NCI-H226 (cell line): ENCODE data around the gene STON2.

Experiments
- DNase-seq: peaks from one replicate; pipeline ENCODE4 v3.0.0-alpha.2; 2015

The STON2 gene

DNA sequence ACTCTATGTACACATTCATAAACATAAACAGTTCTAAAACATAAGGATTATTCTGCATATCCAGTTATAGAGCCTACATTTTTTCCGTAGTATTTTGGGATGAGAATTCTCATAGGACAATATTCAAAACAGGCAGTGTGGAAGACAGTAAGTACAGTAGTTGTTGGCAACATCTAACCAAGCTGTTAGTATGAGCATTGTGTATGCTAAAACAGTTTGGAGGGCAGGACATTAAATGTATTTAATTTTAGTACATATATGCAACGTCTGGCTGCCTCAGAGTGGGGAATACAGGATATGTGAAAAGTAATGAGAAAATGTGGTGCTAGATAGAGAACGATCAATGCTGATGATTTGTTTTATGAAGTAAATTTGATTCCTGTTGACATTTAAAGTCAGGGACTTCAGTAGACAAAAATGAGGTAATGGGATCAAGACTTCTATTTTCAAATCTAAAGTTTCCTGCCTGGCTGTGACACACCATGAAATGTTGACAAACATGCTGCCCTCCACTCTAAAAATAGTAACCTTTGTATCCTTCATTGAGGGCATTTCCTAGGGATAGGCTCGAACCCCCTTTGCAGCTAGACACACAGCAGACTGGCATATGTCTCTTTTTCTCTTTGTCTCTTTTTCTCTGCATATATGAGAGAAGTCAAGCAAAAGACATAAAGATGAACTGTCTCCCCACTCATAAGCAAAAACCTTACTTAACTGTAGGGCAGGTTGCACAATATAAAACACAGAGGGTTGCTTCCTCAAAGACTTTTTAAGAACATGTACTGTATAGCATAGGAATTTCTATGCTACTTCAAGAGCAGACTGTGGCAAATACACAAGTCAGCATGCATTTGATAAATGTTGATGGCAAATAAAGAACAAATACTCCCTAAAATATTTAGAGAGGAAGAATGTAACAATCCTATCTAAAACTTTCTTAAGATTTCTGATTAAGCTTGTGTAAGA, 103.9 kb downstream of the STON2 start:
- peak; percentile 61 for DNase-seq

DNA sequence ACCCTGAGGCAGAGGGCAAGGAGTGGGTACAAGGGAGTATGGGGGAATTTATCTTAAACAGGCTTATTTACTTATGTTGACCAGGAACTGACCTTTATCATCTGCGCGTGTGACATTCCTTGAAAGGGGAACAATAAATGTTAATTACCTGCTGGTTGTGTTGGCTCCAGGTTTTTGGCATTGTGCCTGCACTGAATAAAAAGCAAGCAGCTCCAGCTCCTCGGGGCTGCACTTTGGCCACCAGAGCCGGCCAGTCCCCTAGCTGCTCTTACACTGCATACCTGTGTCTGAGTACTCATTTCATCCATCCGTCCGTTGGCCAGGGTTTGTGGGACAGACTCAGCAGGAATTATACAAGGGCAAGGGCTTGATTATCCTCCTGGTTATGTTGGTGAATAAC, 110.6 kb downstream of the STON2 start:
- no peak for DNase-seq

DNA sequence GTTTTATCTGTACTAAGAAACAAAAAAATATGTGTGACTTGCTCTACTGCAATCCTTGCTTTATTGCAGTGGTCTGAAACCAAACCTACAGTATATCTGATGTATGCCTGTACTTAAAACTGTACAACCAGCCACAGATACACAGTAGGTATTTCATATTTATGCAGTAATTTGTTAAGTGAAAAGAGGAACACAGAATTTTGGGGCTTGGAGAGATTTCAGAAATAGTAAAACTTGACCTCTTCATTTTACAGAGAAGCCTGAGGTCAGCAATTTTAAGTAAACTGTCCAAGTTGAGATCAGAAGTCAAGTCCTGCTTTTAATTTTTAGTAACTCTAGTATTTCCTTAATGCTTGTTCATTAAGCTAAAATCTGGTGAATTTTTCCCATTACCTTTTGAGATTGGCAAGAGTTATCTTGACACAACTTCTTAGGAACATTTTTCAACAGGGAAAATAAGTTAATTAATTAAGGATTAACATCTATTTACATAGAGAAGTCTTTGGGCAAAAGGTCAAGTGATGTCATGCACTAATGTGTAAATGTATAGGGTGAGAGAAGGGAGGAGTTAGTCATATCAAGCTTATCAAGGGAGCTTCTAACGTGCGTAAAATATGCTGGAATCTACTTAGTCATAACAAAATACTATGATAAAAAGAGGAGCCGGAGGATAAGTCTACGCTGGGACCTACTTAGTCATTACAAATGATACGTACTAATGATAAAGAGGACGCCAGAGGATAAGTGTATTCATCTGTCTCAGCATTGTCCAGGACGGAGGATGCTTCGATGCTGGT, 113.4 kb downstream of the STON2 start:
- peak; percentile 90 for DNase-seq

DNA sequence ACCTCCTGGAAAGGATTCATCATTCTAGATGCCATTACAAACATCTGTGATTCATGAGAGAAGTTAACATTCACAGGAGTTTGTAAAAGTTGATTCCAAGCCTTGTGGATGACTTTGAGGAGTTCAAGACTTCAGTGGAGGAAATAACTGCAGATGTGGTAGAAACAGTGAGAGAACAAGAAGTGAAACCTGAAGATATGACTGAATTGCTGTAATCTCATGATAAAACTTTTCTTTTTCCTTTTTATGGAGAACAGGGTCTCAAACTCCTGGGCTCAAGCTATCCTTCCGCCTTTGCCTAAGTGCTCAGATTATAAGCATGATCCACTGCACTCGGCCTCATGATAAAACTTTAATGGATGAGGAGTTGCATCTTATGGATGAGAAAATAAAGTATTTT, 114.9 kb downstream of the STON2 start:
- peak; percentile 29 for DNase-seq

DNA sequence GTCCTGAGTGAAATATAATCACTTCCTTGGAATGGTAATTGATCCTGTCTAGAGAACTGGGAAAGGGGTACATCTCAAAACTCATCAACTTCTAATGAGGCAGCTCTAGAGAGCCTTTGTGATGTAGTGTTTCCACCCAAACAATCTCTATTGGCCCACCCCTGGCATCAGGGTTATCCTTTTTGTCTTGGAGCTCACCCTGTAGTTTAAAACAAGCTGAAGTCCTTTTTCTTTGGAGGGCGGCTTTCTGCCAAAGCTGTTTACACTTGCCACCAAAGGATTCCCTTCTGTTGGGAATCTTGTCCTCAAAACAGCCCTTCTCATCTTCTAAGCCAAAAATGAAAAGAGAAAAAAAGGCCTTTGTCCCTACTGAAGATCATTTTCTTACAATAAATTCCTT, 118.8 kb downstream of the STON2 start:
- DNase-seq, result no peak

DNA sequence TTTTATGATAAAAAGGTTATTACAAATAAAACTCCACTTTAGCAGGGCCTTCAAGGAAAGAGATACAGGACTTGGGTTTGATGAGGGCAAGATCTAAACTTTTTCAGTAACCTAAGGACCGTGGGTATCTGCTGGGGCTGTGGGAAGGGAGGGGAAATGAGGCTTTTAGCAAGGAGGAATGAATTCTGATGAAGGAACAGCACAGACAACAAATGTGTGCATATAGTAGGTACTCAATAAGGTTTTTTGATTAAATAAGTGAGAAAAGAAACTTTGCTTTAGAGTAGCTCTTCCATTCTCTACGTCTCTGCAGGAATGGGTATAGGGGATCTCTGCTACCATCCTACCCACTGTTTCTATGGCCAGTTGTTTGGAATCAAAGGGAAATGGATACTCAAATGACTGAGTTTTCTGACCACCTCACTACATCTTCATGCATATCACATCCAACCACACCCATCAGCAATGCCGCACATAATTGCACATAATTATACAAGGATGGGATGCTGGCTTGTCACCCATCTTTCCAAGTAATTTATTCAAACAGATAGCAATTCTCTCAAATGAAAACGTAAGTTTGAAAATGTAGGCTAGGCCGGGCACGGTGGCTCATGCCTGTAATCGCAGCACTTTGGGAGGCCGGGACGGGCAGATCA, 119.9 kb downstream of the STON2 start:
- no peak for DNase-seq

DNA sequence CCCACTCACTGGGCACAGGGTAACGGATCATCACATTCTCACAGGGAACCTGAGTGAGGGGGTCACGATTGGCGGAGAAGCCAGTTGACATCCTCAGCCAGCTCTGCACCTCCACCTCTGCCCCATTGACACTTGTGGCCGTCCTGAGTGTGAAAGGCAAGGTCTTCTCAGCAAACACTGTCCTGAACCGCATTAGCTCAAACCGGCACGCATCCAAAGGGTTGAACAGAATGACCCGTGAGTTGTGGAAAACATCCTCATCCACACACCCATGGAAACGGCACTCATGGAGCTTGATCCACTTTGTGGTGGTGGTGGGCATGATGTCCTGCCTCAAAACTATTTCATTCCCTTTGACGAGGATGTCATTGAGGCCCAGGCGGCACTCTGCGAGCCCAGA, 123.0 kb downstream of the STON2 start:
- DNase-seq, result no peak

DNA sequence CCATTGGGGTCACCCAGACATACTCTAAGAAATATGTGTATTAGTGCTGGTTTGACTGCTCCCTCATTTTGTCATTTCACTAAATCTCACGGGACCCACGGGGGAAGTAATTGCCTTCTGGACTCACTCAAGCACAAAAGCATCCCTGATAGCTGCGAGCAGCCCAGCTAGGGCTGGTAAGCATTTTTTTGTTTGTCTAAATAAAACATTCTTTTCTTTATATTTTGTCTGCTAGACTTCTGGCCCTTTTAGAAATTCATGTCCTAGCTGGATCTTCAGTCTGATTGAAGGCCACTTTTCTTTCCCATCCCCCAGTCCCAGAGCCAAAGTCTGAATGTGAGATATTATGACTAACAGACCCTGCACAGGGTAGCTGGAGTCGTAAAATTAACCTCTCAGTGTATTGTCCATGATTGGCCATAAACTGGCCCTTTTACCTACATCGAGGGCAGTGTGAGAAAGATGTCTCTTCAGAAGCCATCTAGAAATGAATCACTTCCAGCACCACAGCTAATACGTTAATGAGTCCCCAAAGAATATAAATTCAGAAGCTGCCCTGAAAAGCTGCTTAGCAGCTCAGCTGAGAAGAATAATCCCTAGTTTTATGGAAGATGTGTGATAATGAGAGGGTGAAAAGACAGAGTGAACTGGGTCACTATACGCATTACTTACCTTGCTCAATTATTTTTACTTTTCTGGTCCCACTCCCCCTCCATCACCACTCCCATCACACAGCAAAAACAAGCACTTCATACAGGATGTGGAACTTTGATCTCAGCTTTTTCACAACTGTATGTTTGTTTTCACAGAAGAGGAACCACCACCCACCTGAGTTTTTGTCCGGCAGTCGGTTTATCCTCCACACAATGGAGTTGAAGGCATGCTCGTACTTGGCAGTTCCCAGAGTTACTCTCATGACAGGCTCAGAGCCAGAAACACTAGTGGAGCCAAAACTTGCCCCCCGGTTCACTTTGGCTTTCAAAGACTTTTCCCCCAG, 123.8 kb downstream of the STON2 start:
- DNase-seq, result no peak

DNA sequence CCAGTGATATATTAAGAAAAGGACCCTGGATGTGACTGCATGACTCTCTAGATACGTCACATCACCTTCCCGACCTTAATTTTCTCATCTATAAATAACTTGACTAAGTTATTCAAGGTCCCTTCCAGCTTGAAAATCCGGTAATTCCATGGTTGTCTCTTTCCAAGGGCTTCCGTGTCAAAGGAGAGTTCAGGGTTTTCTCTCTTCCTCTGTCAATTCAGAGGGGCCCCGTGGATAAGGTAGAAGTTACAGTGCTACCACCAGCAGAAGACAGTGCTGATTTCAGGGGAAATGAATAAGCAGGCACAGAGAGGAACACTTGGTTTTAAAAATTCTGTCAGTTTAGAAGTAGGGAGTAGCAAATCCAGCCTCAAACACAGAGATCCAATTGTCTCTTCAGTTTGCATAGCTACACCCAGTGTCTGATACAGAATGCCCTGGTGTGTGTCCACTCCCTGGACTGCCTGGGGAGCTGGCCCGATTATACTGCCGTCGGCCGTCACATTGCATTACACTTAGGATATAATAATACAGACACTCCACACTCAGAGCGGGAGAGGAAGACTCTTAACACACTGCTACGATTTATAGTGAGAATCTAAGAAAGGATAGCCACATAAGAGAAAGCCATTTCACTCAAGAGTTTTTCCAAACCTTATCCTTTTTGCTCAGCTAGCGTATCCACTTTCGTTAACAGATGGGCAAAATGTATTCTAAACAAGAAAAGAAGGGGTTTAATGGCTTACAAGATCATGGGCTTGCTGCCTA, 124.6 kb downstream of the STON2 start:
- DNase-seq, result no peak

DNA sequence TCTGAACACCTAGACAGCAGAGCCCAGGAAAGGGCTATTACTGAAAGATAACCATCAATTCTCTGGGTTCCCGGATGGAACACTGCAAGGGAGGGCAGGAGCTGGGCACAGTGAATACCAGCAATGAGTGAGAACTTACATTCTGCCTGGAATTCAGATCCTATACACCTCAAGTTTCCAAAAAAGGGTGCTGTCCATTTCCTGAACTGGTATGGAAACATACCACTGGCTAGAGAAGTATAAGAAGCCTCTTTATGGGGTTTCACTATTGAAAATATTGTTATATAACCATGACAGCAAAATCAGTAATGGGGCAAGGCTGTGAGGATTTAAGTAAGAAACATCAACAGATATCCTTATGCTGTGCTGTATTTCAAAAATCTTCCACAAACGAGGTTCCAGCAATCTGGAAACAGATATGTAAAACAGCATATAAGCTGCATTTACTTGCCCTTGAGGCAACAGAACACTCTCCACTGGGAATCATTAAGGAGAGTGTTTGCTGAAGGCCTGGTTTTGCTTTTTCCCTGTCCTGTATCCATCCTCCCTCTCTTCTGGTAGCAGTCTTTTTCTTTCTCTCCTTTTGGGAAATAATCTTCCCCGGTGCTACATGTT, 126.1 kb downstream of the STON2 start:
- DNase-seq, result no peak

DNA sequence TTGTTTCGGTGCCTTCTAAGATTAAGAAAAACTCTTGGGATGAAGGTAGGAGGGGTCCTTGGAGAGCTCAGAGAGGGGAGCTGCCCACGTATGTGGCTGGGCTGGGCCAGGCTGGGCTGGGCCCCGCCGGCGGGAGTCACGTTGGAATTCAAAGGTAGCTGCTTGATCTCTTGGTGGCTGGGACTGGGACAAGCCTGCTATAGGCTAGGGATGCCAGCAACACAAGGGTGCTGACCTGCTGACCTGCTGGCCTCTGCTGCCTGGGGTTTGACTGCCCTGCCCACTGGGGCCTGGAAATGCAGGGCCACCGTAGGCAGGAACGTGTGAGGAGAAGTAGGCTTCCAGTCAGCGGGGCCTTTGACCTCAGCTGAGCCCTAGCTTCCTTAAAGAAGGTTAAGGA, 126.6 kb downstream of the STON2 start:
- no peak for DNase-seq

DNA sequence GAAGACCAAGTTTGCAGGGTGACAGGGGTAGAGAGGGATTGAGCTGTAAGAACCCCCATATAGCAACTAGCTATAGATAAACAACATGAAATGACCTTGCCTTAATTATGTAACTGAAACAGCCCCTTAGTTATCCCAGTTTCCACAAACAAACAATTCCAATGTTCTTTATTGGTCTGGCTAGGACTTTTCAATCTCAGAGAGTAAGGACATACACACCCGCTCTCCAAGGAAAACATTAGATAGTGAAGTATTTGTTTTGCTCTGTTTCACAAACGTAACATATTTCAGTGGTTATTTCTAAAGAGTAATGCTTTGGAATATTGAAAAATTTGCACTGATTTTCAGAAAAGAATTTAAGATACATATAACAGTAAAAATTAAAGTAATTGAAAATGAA, 127.8 kb downstream of the STON2 start:
- no peak for DNase-seq

DNA sequence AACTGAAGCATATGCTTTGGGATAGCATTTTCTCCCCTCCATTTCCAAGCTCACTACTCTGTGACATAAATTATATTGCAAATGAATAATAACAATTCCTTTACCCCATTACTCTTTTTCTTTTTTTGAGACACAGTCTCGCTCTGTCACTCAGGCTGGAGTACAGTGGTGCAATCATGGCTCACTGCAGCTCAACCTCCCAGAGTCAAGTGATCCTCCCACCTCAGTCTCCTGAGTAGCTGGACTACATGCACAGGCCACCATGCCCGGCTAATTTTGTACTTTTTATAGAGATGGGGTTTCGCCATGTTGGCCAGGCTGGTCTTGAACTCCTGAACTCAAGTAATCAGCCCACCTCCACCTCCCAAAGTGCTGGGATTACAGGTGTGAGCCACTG, 130.1 kb downstream of the STON2 start:
- DNase-seq, result no peak

DNA sequence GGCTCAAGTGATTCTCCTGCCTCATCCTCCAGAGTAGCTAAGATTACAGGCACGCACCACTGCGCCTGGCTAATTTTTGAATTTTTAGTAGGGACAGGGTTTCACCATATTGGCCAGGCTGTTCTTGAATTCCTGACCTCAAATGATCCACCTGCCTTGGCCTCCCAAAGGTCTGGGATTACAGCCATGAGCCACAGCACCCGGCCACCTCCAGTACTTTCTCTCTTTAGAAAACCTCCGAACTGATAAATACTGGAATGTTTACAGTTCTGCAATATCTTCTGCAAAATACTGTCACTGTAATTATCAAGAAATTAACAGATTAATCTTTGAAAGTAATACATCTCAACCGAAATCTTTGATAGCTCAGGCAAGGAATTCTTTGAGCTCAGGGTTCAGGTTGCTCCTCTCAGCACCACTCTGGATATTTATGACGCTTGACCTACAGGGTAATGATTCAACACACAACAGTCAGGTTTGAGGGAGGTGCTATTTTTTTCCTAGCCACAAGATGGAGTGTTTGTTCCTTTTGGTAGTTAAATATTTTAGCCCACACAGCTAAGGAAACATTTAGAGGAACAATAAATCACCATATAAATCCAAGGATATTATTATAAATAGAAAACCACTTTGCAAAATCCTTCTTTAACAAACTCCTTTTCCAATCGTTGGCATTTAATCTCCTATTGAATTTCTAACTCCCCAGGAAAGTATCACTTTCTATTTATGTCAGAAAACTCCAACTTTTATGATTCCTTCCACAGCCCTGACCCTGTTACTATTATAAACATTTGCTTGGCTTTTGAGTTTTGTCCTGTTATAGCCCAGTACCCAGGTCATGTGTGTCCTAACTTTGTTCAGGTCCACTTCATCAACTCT, 130.8 kb downstream of the STON2 start:
- DNase-seq, result peak; percentile 61

DNA sequence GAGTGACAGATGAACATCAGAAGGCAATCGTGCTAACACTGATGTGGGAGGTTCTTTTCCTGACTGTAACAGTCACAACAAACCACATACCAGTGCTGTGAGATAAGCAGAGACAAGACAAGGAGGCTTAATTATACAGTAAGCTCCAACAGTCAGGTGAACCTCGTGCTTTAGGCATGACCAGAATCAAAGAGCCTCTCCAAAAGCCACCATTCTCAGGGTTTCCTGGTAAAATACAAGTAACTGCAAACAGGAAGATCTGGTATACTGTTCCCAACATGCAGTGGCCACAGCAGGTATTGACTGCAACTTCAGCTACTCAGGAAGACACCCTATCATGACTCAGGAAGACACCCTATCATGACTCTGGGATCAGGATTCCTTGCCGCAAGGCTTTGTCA, 132.1 kb downstream of the STON2 start:
- DNase-seq, result peak; percentile 53

DNA sequence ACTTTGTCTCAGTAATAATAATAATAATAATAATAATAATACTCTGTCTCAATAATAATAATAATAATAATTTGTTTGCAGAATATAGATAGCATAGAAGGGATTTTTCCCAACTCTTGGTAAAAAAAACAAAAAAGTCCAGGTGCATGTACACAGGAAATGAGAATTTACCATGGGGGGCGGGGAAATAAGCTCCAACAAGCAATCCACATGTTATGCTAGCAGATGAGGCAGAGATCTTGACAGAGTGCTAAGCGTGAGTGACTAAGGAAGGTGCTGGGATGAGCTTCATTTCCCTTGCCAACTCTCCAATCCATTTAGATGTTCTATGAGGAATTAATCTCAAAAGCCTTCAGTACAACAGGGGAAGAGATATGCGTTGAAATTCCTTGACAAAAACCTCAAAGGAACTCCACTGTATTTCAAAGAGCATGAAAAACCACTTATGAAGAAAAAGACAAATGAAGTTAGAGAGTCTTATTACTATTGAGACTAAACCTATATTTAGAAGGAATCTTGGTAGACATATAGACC, 134.4 kb downstream of the STON2 start:
- no peak for DNase-seq

DNA sequence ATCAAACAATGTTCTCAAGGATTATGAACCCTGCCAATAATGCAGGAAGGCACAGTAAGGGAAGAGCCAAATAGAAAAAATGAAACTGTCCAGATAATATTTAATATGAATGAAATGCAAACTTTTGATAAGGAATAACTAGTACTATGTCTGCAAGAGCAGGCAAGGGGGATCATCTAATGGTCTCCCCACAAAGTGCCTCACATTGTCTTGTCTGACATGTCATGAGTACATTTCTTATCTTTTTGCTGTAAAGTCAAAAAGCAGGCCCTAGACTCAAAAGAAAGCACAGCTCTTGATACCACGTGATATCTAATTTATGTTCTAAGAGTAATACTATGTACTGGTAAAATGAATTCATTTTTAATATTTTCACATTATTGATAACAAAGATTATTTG, 135.5 kb downstream of the STON2 start:
- no peak for DNase-seq

DNA sequence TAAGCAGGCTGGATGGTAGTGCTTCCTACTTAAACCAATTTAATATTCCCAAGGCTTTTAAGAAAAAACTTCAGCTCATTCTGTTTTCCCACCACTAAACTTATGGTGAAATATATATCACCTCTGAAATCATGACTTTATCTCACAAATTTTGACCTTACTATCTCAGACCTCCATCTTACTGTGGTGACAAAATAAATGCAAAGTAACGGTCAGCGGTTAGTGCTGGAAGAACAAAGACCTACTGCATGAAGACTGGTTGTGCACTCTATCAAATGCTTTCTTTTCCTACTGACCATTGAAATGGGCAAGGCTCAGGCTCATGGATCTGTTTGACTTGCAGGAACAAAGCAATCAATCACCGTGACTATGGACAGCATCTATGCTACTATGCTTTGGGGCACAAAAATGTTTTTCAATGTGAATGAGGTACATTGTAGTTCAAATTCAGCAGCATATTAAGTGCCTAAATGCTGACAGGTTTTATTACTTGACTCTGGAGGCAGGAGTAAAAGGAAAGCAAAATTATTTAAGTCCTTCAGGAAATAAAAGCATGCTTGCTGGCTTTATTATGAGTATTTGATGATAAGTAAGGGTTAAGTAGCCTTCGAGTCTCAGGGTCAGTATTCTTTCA, 136.2 kb downstream of the STON2 start:
- no peak for DNase-seq

DNA sequence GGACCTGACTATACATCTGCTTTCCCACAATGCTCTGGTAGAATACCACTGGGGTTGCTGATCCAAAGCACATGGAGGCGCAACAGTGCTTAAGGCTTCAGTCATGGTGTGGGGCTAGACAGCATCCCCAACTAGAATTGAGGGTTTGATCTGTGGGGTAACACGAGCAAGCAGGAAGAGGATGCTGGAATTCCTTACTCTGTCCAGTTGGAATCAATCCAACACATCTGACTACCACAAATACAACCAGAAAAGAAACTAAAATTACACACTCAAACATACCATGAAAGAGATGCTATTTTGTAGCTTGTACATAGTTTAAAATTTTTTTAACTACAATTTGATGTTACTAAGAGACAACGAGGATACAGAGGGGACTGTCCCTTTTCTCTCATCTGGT, 138.9 kb downstream of the STON2 start:
- DNase-seq, result no peak
